ENCODE results near the gene THYN1. TPM values are rescaled to one million over a fixed set of nuclear protein-coding genes. Genes with fewer than 3 reads are reported as not detected.

The THYN1 gene
- polyA plus RNA-seq, 1 donor (not counting 4 experiments of a cell fraction or from before 2014, with no cell fraction given) = 45.8 TPM

DNA sequence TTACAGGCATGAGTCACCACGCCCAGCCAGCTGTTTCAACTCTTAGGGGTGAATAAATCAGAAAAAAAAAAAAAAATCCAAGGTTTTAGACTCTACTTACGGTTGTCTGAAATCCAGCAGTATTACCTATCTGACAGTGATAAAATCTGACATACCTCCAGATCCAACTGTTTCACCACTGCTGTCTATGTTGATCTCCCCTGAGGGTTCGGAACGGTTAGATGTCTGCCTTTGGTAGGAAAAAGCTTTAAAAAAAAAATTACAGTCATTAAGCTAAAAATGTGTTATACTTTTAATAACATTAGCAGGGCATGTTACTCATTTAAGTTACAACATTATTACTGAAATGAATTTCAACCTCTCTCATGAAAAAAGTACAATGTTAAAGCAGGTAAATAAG lies 50.5 kb downstream of the THYN1 start:
- dilution Hi-C loops (cut with MboI; ENCODE audit: extremely low pct_ligation_motif_present, low sequenced_read_pairs) = no loop called here
- H3K9ac ChIP-seq (ENCODE audit: control insufficient read depth, extremely low read depth, insufficient read depth, low read length) = no peak overlapping the region
- DNase-seq (ENCODE audit: low read depth, low spot score) (no peak), FAIRE-seq (no peak)
- H3K27me3 ChIP-seq (ENCODE audit: control insufficient read depth, extremely low read depth, insufficient read depth, low read length) = no peaks in the 10 kb centered on the region
- no peaks in the 10 kb centered on the region for H3K9me1 ChIP-seq (ENCODE audit: control insufficient read depth, extremely low read depth, insufficient read depth, low read length)
- H3K4me2 ChIP-seq (ENCODE audit: control insufficient read depth, extremely low read depth, insufficient read depth, low read depth, low read length) = no peak overlapping the region
- TF ChIP-seq, protein P1, sequence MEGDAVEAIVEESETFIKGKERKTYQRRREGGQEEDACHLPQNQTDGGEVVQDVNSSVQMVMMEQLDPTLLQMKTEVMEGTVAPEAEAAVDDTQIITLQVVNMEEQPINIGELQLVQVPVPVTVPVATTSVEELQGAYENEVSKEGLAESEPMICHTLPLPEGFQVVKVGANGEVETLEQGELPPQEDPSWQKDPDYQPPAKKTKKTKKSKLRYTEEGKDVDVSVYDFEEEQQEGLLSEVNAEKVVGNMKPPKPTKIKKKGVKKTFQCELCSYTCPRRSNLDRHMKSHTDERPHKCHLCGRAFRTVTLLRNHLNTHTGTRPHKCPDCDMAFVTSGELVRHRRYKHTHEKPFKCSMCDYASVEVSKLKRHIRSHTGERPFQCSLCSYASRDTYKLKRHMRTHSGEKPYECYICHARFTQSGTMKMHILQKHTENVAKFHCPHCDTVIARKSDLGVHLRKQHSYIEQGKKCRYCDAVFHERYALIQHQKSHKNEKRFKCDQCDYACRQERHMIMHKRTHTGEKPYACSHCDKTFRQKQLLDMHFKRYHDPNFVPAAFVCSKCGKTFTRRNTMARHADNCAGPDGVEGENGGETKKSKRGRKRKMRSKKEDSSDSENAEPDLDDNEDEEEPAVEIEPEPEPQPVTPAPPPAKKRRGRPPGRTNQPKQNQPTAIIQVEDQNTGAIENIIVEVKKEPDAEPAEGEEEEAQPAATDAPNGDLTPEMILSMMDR (optimal IDR thresholded peaks at IDR 0.05 in 1 of 3, IDR thresholded peaks at IDR 0.05 in 1 of 3, conservative IDR thresholded peaks at IDR 0.05 in 1 of 3; ENCODE audit: extremely low read depth in 1 of 3, insufficient read depth in 2 of 3, low read length in 3 of 3) = no peak
- no peak for TF ChIP-seq EZH2 (IDR thresholded peaks at IDR 0.05; ENCODE audit: low read length)
- peaks cover 16% of the 10 kb centered on the region for H3K4me1 ChIP-seq (ENCODE audit: control insufficient read depth, extremely low read depth, insufficient read depth, low read length)
- no peak overlapping the region for H2AFZ ChIP-seq (ENCODE audit: control insufficient read depth, low read length)
- no peaks in the 10 kb centered on the region for H3K9me3 ChIP-seq (ENCODE audit: control insufficient read depth, low read depth, low read length)
- H3K27ac ChIP-seq (ENCODE audit: control insufficient read depth, insufficient read depth, low read length) = no peak overlapping the region
- no peaks in the 10 kb centered on the region for H4K20me1 ChIP-seq (ENCODE audit: control insufficient read depth, extremely low read depth, insufficient read depth, low read length)
- H3K36me3 ChIP-seq (ENCODE audit: control insufficient read depth in 2 of 2, extremely low read depth in 1 of 2, insufficient read depth in 2 of 2, low read length in 2 of 2) = peaks cover 0 to 22% of the 10 kb centered on the region in 2 experiments
- H3K4me3 ChIP-seq (ENCODE audit: control insufficient read depth in 2 of 3, extremely low read depth in 1 of 3, insufficient read depth in 2 of 3, low read depth in 1 of 3, low read length in 3 of 3) = no peak overlapping the region
- H3K79me2 ChIP-seq (ENCODE audit: control insufficient read depth, insufficient read depth, low read length) = no peaks in the 10 kb centered on the region

DNA sequence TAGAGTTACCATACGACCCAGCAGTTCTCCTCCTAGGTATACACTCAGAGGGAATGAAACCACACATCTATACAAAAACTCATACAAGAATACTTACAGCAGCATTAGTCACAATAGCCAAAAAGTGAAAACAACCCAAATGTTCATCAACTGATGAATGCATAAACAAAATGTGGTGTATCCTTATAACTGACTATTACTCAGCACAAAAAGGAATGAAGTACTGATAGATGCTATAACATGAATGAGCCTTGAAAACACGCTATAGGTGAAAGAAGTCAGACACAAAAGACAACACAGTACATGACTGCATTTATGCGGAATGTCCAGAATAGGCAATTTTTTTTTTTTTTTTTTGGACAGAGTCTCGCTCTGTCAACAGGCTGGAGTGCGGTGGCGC lies 52.5 kb downstream of the THYN1 start:
- TF ChIP-seq, protein P1 (optimal IDR thresholded peaks at IDR 0.05 in 1 of 3, IDR thresholded peaks at IDR 0.05 in 1 of 3, conservative IDR thresholded peaks at IDR 0.05 in 1 of 3; ENCODE audit: extremely low read depth in 1 of 3, insufficient read depth in 2 of 3, low read length in 3 of 3) = no peak
- TF ChIP-seq EZH2 (IDR thresholded peaks at IDR 0.05; ENCODE audit: low read length) = no peak
- Histone ChIP-seq H3K36me3 (ENCODE audit: control insufficient read depth in 2 of 2, extremely low read depth in 1 of 2, insufficient read depth in 2 of 2, low read length in 2 of 2) (peaks cover 0 to 10% of the 10 kb centered on the region in 2 experiments), H3K9me1 (ENCODE audit: control insufficient read depth, extremely low read depth, insufficient read depth, low read length) (no peaks in the 10 kb centered on the region), H3K9ac (ENCODE audit: control insufficient read depth, extremely low read depth, insufficient read depth, low read length) (no peak overlapping the region), H3K27me3 (ENCODE audit: control insufficient read depth, extremely low read depth, insufficient read depth, low read length) (no peaks in the 10 kb centered on the region), H3K79me2 (ENCODE audit: control insufficient read depth, insufficient read depth, low read length) (no peaks in the 10 kb centered on the region), H3K4me1 (ENCODE audit: control insufficient read depth, extremely low read depth, insufficient read depth, low read length) (peaks cover 3% of the 10 kb centered on the region), H4K20me1 (ENCODE audit: control insufficient read depth, extremely low read depth, insufficient read depth, low read length) (no peaks in the 10 kb centered on the region), H2AFZ (ENCODE audit: control insufficient read depth, low read length) (no peak overlapping the region), H3K4me2 (ENCODE audit: control insufficient read depth, extremely low read depth, insufficient read depth, low read depth, low read length) (no peak overlapping the region), H3K27ac (ENCODE audit: control insufficient read depth, insufficient read depth, low read length) (no peak overlapping the region), H3K4me3 (ENCODE audit: control insufficient read depth in 2 of 3, extremely low read depth in 1 of 3, insufficient read depth in 2 of 3, low read depth in 1 of 3, low read length in 3 of 3) (no peak overlapping the region), H3K9me3 (ENCODE audit: control insufficient read depth, low read depth, low read length) (no peaks in the 10 kb centered on the region)
- FAIRE-seq = no peak
- dilution Hi-C loops (cut with MboI; ENCODE audit: extremely low pct_ligation_motif_present, low sequenced_read_pairs) = no loop called here
- DNase-seq (ENCODE audit: low read depth, low spot score) = no peak

All from keratinocyte (primary cell).